A549 (cell line): ENCODE results near the gene UBASH3B.

ENCODE experiments used
- BCL3 ChIP-seq: fragments of >200 bp; sonication (Bioruptor Twin); formaldehyde crosslinking; IDR thresholded peaks from 3 replicates; pipeline ENCODE4 v1.6.1; 2016
- CTCF ChIP-seq: fragments of >200 bp; sonication (Bioruptor Twin); formaldehyde crosslinking; IDR thresholded peaks from 3 replicates; pipeline ENCODE4 v1.5.1; 2016
- E2F6 ChIP-seq: IDR thresholded peaks from 2 replicates; pipeline ENCODE4 v1.6.1; 2012; ENCODE audit warnings: low read depth, borderline replicate concordance
- FOXS1 ChIP-seq: fragments of 250-450 bp; sonication (Bioruptor Pico); IDR thresholded peaks from 2 replicates; pipeline ENCODE4 v1.5.0; 2020; ENCODE audit warnings: mild to moderate bottlenecking, moderate library complexity
- KDM5A ChIP-seq: fragments of 200-600 bp; sonication (generic); IDR thresholded peaks from 2 replicates; pipeline ENCODE4 v1.6.1; 2016; ENCODE audit warnings: antibody characterized with exemption, mild to moderate bottlenecking
- NR3C1 ChIP-seq: fragments of >200 bp; sonication (Bioruptor Twin); formaldehyde crosslinking; IDR thresholded peaks from 3 replicates; pipeline ENCODE4 v1.6.1; 2017
- PBX3 ChIP-seq: IDR thresholded peaks from 2 replicates; pipeline ENCODE4 v1.6.1; 2012
- POLR2A ChIP-seq: IDR thresholded peaks from 2 replicates; pipeline ENCODE4 v1.6.1; 2012; ENCODE audit warnings: mild to moderate bottlenecking, low read length
- RARB ChIP-seq: fragments of 250-450 bp; sonication (Bioruptor Pico); IDR thresholded peaks from 2 replicates; pipeline ENCODE4 v1.8.0; 2021; ENCODE audit warnings: mild to moderate bottlenecking, moderate library complexity
- RCOR1 ChIP-seq: fragments of 150-350 bp; IDR thresholded peaks from 2 replicates; pipeline ENCODE4 v1.6.1; 2014; ENCODE audit warnings: antibody characterized with exemption, low read length, low read depth

GRCh38 chr11:122756417-122756816, 100.9 kb downstream of the UBASH3B start:
- TF ChIP-seq BCL3 (no peak), CTCF (no peak), FOXS1 (CRISPR knock-in tag) (no peak), RARB (CRISPR knock-in tag) (no peak), POLR2A (no peak), PBX3 (no peak), KDM5A (no peak), E2F6 (no peak), NR3C1 (no peak), RCOR1 (no peak)
